ENCODE data around the gene BDH1.

DNA sequence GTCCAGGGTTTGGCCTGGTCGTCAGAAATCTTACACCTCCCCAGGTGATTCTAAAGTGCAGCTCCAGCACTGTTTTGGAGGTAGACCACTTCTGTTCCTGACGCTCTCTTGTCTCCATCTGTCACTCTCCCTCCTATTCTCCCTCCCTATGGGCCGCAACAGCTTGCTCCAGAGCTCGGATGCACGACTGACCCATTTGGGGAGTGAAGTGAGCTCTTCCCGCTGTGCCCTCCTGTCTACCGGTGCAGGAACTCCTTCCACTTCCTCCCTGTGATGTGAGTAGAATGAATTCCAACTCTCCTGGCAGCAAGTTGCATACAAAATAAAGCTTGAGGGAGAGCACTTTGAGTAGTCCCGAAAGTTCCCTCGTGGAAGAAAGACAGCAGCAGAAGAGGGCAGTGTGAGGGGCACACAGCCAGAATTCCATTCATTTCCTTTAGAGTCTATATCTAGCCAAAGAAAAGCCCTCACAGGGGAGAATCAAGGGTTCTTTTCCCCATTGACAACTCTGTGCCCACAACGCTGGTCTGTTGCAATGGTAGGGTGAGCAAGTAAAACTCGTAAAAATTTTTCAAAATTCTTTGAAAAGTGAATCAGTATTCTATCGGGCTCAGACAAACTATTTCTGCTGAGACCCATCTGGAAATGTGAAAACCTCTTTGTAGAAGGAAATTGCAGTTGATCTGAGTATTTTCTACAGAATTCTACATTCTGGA is 39.9 kb upstream of the BDH1 start:
- TF ChIP-seq, protein P1, sequence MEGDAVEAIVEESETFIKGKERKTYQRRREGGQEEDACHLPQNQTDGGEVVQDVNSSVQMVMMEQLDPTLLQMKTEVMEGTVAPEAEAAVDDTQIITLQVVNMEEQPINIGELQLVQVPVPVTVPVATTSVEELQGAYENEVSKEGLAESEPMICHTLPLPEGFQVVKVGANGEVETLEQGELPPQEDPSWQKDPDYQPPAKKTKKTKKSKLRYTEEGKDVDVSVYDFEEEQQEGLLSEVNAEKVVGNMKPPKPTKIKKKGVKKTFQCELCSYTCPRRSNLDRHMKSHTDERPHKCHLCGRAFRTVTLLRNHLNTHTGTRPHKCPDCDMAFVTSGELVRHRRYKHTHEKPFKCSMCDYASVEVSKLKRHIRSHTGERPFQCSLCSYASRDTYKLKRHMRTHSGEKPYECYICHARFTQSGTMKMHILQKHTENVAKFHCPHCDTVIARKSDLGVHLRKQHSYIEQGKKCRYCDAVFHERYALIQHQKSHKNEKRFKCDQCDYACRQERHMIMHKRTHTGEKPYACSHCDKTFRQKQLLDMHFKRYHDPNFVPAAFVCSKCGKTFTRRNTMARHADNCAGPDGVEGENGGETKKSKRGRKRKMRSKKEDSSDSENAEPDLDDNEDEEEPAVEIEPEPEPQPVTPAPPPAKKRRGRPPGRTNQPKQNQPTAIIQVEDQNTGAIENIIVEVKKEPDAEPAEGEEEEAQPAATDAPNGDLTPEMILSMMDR (IDR thresholded peaks at IDR 0.05), result no peak
- no peak for TF ChIP-seq POLR2A (IDR thresholded peaks at IDR 0.05)
